Coronary artery (tissue), 2 donors: Measurements from ENCODE around the gene TUBB6.
A peak's percentile ranks its signal among the peaks of the same experiment; 100 is the strongest.

Source experiments
- DNase-seq: peaks from one replicate; pipeline ENCODE4 v3.0.0-alpha.2; 2017; ENCODE audit warnings: low spot score
- H3K27ac ChIP-seq, 2 donors: fragments of 200-600 bp; sonication (generic); one replicate each; pipeline ENCODE4 v1.5.1; 2016 to 2019
- H3K4me3 ChIP-seq: fragments of 200-600 bp; sonication (generic); 2 replicates; pipeline ENCODE4 v1.5.1; 2016; ENCODE audit warnings: mild to moderate bottlenecking, moderate library complexity
- CTCF ChIP-seq: fragments of 200-600 bp; sonication (generic); IDR thresholded peaks from one replicate; pipeline ENCODE4 v1.5.1; 2019; ENCODE audit warnings: antibody characterized with exemption

Gene TUBB6

GRCh38 chr18:12361770-12362378 lies 53.8 kb downstream of the TUBB6 start:
- no peak for DNase-seq
- no peak for TF ChIP-seq CTCF
- Histone ChIP-seq H3K4me3 (no peak overlapping the region), H3K27ac (no peak overlapping the region)

- Histone ChIP-seq H3K4me3 (no peak overlapping the region), H3K27ac (no peak overlapping the region)
- DNase-seq: no peak
- TF ChIP-seq CTCF: no peak
Observed at GRCh38 chr18:12362473-12363174, 54.6 kb downstream of the TUBB6 start.

- no peak overlapping the region for H3K27ac ChIP-seq
- no peak overlapping the region for H3K4me3 ChIP-seq
- no peak for TF ChIP-seq CTCF
- no peak for DNase-seq
Observed at GRCh38 chr18:12366379-12366778, 58.3 kb downstream of the TUBB6 start.

GRCh38 chr18:12366784-12367183 lies 58.7 kb downstream of the TUBB6 start:
- DNase-seq: no peak
- H3K27ac ChIP-seq: no peak overlapping the region
- no peak for TF ChIP-seq CTCF
- H3K4me3 ChIP-seq: no peak overlapping the region

GRCh38 chr18:12369211-12369610 lies 61.2 kb downstream of the TUBB6 start:
- TF ChIP-seq CTCF: no peak
- no peak overlapping the region for H3K4me3 ChIP-seq
- DNase-seq: no peak
- H3K27ac ChIP-seq: no peak overlapping the region

DNA sequence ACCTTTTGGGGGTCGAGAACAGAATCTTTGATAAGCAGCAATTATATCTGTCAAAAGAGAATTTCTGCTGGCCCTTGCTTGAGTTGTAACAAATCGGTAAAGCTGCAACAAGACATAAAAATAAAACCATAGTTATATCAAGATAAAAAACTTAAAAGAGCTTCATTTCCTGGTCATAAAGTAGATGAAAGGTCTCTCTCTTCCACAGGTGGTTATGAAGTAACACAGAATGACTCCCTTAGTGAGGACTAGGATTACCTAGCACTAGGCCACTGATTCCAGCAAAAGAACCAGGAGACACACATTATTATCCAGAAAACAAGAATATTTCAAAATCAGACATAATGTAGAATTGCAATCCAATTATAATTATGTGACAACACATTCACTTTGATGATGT lies 63.5 kb downstream of the TUBB6 start:
- Histone ChIP-seq H3K27ac (no peak overlapping the region), H3K4me3 (no peak overlapping the region)
- no peak for TF ChIP-seq CTCF
- DNase-seq: no peak

GRCh38 chr18:12372406-12372805 lies 64.4 kb downstream of the TUBB6 start:
- DNase-seq: no peak
- TF ChIP-seq CTCF: no peak
- H3K27ac ChIP-seq: peak overlapping the region in 1 of 2 donors; percentile 4
- H3K4me3 ChIP-seq: no peak overlapping the region
